ENCODE data around the gene CFAP47.
"Not testable (repeated sequence)": the region's sequence is repeated elsewhere in the genome, so short reads cannot be mapped to it uniquely, and the experiment has no call there.

CFAP47 gene, protein sequence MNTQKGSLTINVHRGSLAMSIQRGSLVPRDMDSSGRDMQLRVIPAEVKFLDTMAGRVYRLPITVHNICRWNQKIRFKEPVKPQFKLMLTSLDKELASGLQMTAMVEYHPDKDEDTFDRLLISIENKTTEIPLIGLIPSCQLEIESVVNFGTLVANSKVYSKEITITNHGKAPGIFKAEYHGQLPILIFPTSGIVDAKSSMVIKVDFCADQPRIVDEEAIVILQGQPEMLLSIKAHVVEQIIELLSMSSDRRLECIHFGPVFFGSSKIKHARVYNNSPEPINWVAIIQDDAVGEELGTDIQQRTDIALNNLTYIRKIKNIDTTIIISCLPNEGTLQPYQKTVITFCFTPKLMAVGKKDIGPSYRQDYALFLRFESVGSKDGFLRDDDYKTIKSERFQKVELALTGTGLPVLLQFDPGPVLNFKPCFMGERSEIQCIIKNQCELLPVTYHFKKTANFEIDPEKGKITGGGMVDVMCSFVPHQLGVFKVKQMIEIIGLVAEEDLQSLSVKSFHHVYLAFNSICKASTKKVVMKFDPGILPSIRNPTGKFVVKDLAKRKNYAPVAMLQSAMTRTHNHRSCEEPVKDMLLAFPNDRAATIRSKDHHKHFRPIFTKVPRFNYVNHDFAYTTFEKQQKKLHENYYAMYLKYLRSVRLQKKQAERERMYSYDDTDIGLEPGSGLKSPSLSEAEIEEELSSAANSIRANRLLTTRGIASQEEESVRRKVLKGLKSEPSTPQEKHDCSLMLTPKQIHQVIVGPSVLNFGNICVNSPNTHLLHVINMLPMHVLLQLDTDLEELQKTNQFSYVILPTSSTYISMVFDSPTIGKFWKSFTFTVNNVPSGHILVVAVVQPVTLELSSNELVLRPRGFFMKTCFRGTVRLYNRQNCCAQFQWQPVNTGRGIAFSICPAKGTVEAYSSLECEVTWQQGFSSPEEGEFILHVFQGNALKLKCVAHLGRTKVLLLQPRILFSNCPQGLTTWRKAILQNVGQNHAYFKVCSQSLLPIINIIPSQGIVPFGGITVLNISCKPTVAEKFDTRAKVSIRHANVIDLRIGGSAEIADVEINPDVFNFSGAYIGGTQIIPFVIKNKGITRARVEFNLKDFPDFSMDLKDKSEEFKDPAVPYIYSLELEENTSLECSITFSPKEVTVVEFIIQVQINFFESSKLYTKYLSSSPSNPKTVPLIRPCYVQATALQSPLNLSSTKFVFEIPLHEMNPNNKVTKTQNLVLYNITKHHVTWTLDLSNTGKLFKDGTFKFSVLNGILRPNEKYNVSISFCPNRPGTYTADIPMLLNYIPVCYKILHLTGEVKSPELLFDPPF (N-terminal part only)

DNA sequence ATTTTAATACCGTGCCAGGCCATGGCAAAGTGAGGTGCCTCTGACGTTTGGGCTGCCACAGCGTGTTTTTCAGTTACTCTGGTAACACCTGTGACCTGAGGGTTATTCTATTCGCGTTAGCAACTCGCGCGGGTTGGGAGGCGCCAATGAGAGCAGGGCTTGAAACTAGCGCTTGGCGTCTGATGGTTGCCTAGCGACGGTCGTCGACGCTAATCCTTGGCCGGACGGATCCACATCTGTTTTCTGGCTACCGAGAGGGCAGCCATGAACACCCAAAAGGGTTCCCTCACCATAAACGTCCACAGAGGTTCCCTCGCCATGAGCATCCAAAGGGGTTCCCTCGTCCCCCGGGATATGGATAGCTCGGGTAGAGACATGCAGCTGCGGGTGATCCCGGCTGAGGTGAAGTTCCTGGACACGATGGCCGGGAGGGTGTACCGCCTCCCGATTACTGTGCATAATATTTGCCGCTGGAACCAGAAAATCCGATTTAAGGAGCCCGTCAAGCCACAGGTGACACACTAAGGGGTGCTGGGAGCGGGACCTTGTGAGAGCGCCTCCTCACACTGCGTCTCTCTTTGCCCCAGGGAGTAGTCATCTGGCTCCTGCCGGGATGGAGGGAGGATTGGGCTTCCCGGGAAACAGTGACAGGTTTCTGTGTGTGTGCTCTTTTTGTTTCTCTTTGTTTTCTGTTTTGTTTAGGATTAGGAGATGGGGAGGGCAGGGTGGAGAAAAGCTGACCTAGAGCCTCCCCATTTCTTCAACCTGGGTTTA is at the start of gene CFAP47:
Gene CFAP47 (plus strand): TSS at position 199 of the 774 bp plus-strand sequence. CDS start 66 bp downstream, at position 265.
- no peak for DNase-seq

DNA sequence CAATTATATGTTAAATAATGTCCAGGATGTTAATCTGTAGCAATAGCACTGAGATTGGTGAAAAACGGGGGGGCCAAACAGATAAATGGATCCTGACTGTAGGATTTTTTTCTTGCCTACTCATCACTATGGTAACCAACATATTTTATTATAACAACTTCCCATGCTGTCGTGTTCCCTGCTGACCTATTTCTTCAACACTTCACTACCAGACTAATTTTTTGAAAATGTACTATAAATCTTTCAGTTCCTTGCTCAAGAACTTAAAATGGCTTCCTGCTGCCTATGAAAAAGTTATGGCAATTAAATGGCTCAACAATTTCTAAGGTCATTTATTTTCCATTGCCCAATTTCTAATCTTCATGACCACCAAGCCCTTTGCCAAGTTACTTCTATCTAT is 38.9 kb upstream of the CFAP47 start:
- DNase-seq = no peak

DNA sequence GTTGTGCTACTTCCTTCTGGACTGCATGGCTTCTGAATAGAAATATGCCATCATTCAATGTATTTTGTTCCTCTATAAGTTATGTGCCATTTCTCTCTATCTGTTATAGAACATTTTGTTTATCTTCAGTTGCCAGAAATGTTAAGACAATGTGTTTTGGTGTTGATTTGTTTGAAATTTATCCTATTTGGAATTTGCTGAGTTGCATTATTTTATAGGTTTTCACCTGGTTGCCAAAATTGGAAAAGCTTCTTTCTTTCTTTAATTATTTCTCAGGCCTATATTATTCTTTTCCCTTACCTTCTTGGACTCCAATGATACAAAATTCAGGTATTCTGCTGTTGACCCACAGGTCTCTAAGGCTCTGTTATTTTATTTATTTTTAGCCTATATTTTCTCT is 33.4 kb upstream of the CFAP47 start:
- DNase-seq = no peak

DNA sequence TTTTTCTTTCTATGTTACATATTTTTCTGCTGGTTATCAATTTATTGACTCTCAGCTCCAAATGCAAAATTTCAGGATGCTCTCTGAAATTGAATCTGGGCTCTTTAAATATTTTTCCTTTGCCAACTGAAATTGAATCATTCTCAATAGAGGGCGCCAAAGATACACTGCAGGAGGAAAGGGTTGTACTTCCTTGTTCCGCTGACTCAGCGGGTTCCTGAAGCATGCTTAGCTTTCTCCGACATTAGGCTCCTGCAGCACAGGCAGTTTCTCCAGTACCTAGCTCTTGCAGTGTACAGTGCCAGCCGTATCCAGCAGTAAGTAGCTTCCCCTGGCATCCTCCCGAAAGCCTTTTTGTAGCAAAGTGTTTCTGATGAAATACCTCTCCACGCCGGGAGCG is 28.8 kb upstream of the CFAP47 start:
- no peak for DNase-seq

DNA sequence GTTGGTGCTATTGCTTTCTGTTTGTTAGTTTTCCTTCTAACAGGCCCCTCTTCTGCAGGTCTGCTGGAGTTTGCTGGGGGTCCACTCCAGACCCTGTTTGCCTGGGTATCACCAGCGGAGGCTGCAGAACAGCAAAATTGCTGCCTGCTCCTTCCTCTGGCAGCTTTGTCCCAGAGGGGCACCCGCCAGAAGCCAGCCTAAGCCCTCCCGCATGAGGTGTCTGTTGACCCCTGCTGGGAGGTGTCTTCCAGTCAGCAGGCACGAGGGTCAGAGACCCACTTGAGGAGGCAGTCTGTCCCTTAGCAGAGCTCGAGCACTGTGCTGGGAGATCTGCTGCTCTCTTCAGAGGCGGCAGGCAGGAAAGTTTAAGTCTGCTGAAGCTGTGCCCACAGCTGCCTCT is 67.3 kb downstream of the CFAP47 start:
- not testable (repeated sequence) for DNase-seq

DNA sequence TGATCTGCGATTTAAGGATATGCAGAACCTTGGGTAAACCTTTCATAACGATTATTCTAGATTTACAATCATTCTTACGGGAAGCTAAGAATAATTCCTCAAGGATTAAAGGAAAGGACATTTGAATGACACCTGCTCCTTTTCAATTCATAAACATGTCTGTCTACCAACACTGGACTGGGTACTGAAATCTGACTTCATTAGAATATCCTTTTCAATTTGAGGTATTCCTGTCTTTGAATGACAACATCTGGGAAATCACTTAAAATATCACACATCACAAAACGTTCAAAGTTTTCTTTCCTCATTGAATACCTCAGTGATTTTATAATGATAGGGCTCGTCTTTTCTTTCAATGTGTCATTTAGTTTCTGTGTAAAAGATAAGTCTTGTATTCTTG is 87.7 kb downstream of the CFAP47 start:
- no peak for DNase-seq

DNA sequence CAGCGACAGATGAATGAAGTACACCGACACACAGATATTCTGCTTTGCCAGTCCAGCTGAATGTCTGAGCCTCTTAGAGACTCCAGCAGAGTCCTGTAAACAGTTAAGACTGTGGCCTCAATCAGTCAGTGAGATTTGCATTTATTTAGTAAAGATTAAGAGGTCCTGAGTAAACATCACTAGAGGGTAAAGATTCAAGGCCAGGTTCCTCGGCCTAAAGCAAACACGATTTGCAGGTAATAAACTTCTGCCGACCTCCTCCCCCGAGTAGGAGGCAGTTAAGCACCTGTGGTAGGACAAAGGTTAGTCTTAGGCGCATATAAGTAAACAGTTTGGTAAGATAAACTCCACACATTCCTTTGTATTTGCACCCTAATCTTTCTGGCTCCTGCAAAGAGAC is 99.6 kb downstream of the CFAP47 start:
- no peak for DNase-seq

DNA sequence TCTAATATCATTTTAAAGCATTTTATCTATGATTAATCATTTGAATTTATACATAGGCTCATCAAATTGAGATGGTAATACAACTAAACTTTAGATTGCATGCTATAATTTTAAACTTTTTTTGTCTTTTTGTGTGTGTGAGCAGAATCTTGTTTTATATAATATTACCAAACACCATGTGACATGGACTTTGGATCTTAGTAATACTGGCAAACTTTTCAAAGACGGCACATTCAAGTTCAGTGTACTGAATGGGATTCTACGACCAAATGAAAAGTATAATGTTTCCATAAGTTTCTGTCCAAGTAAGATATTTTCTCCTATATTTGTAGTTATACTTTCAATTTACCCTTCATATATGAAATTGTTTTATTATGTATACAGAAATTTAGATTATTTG is 116.0 kb downstream of the CFAP47 start:
- no peak for DNase-seq

DNA sequence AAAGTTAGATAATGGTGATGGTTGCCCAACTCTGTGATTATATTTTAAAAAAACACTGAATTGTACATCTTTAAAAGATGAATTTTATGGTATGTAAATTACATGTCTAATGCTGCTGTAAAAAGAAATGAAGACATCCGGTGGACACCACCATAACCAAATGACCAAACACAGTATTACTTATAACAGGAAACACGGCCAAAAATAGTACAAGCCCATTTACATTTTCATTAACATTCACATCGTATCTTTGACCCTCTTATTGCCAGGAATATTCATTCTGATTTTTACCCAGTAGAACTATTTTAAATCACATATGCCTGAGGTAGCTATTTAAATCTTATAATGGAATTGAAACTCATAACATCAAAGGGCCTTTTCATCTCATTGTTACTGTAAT is 143.2 kb downstream of the CFAP47 start:
- no peak for DNase-seq

DNA sequence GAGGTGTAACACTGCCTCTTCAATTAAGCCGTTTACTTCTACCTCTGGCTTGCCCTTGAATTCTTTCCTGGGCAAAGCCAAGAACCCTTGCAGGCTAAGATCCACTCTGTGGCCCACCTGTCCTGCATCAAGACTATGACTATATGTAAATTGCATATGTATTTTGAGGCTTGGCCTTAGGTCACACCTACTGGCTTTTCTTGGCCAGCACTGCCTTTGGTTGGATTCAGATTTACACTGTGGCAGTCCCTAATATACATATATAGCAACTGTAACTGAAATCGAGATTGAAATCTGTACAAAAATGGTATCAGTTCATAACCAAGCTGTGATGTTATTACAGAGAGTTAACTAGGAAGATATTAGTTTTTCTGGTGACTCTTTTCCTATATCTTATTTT is 151.5 kb downstream of the CFAP47 start:
- DNase-seq = no peak

DNA sequence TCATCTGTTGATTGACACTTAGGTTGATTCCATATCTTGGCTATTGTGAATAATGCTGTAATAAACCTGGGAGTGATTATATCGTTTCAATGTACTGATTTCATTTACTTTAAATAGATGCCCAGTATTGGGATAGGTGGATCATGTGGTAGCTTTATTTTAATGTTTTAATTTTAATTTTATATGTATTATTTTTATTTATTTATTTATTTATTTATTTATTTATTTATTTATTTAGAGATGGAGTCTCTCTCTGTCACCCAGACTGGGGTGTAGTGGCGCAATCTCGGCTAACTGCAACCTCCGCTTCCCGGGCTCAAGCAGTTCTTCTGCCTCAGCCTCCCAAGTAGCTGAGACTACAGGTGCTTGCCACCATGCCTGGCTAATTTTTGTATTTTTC is 155.5 kb downstream of the CFAP47 start:
- DNase-seq = not testable (repeated sequence)

DNA sequence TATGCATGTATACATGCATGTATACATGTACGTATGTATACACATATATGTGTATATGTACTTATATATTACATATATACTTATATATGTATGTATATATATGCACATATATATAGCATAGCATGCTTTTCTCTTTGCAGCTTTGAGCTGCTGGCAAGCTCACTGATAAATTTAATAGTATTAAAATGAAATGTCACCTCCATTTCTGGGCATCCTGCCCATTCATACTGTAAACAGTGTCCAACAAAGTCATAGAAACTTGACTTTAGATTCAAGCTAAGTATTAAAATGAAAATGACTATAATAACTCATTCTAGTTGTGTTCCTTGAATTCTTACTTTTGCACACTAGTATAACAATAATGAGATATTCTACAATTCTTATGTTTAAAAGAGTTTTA is 163.7 kb downstream of the CFAP47 start:
- DNase-seq = no peak

DNA sequence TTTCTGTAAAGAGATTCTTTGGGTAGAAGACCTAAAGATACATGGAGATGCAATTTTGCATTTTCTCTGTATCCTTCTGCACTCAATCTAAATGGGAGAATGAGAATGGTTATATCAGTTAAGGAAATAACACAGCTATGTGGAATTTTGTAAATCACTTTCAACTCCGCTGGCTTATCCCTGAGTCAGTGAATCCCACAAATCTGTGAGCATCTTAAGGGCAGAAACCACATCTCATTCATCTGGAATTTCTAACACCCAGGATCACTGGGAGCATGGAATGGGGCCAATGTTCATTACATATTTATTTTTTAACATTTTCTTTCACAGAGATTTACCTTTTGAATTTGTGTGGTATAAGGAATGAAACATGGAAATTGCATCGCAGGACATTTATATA is 167.8 kb downstream of the CFAP47 start:
- DNase-seq = no peak

DNA sequence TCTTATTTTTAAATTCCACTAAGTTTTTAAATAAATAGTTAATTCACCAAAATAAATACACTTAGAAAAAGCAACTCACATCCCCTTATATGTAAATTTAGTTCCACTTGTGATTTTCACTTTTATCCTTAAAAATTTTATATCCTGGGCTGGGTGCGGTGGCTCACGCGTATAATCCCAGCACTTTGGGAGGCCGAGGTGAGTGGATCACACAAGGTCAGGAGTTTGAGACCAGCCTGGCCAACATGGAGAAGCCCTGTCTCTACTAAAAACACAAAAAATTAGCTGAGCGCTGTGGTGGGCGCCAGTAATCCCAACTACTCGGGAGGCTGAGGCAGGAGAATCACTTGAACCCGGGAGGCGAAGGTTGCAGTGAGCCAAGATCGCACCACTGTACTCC is 169.4 kb downstream of the CFAP47 start:
- not testable (repeated sequence) for DNase-seq

DNA sequence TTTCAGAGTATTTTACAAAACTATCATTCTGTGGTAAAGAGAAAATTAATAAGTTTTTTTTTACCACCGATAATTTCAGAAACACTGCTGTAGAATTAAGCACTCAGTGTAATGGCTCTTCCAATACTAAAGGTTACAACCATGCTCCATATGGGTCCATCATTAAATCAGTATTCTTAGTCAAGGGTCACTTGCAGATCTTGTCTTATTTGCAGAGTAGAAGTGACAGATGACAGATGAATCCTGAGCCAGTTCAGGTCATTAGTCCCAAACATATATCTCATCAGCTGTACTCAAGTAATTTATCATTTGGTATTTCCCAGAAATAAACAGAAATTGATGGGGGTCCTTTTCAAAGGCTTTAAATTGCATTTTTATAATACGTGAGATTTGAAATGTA is 182.9 kb downstream of the CFAP47 start:
- no peak for DNase-seq

DNA sequence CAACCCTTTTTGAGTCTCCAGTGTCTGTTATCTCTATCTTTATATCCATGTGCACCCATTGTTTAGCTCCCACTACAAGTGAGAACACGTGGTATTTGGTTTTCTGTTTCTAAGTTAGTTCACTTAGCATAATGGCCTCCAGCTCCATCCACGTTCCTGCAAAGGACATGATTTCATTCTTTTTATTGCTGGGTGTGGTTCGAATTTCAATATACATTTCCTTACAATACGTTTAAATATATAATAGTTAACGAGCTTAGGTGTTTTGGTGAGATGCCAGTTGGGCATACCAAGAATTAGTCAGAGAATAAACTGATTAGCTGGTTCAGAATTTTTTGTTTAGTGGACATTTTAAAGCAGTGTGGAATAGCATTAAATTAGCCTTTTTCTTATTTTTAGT is 196.7 kb downstream of the CFAP47 start:
- DNase-seq = no peak

DNA sequence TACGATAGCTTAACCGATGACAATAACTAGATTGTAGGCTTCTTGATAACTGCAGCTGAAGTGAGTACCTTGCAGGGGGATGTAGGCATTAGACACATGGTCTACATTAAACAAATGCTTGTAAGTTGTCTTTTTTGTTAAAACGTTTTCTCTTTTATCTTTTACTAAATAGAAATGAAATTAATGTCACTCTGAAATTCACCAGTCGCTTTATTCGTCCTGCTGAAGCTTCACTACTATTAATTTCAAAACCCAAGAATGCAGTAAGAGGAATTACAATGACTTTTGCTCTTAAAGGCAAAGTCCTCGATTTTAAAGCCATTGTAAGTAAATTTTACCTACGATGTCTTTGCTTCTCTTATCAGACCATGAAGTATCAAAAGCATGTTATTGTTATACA is 239.7 kb downstream of the CFAP47 start:
- no peak for DNase-seq

DNA sequence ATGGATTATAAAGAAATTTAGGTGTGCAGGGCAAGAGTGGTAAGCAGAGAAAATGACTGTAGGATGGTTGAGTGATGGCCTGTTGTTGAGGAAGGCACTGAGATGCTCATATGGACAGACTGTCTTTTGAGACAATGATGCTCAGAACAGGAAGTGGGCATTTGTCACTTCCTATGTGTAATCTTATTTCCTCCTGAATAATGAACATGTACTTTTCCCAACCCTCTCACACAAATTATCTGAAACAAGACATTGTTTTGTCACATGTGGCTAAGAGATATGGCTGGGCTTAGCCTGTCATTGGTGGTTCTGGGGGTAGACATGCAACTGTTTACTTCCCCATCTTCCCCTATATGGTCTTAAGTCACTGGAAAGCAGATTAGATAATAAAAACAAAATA is 240.5 kb downstream of the CFAP47 start:
- DNase-seq = no peak

DNA sequence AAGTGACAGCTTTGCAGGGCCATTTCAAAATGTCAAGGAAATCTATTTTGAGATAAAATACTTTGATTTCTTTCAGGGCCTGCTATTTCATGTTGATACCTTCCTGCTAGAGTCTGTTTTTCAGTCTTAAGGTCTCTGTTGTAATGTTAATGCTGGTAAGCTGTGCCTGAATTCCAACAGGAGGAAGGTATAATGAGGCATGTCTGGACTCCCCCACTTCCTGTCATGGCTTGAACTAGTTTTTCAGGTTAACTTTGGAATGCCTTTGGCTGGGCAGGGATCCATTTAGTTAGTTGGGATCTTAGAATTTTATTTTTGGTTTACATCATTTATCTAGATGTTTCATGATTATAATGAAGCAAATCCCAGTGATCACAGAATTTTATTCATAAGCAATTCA is 279.0 kb downstream of the CFAP47 start:
- DNase-seq = no peak

DNA sequence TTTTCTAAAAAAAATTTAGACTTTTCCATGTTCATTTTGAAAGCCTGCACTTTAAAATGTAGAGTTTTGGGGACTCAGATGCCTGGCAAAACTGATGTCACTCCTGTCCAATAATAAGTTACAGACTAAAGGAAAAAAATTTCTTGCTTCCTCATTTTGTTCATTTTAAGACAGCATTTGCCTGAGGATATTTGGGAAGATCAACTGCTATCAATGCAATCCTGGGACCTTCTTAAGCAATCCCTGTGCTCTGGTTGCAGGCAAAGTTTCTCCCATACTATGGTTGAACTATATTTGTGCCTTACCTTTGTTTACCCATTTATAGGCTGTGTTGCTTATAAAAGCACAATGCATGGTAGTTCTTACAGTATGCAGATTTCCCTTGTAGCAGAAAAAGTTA is 280.4 kb downstream of the CFAP47 start:
- no peak for DNase-seq

DNA sequence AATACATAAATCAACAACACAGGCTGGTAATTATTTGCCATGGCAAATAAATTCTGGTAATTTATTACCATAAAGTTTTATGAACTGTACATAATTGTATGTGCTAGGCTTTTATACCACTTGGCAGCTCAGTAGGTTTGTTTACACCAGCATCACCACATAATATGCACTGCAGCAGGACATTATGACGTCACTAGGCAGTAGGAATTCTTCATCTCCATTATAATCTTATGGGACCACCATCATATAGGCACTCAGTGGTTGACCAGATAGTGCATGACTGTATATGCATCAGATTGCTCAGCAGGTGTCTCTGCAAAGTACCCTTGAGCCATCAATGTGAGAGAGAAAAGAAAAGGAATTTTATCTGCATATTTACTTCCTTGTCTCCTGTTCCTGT is 295.4 kb downstream of the CFAP47 start:
- DNase-seq = no peak

DNA sequence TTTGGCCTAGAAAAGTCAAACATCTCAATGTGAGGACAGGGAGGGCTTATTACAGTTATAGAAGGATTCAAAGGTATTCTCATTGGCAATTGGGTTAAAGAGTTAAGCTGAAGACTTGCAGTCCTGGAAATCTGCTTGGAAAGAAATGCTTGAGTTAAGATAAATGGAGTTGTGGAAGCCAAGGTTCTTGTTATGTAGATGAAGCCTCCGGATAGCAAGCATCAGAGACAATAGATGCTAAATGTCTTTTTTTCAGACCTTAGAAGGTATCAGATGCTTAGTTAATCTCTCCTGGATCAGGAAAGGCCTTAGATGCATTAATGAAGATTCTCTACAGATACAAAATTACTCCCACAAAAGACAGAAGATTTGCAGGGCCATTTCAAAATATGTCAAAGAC is 299.3 kb downstream of the CFAP47 start:
- DNase-seq = no peak
